PFSK-1 (cell line): ENCODE data around the gene PNLIPRP1.

Source experiments
- SIN3A ChIP-seq: IDR thresholded peaks from 2 replicates; pipeline ENCODE4 v1.6.1; 2012; ENCODE audit warnings: mild to moderate bottlenecking, low read length, moderate library complexity, borderline replicate concordance; ENCODE audit not compliant: insufficient read depth
- TAF1 ChIP-seq: IDR thresholded peaks from 2 replicates; pipeline ENCODE4 v1.6.1; 2012; ENCODE audit warnings: low read length, control low read depth, borderline replicate concordance; ENCODE audit not compliant: insufficient read depth

DNA sequence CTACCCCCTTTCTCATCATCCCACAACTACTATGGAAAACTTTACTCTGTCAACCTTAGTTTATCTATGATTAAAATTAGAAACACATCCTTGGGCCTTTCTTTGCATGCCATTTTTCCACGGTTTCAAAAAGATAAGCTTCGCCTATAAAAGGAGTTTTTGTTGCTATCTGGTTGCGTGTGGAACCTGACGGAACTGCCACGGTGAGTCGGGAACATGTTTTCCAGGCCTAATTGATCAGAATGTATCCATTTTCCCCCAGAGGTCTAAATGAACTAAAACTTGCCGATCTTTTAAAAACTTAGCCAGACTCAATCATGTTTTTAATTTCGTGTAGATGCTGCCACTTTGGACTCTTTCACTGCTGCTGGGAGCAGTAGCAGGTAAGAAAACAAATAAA, 45.0 kb upstream of the PNLIPRP1 start, which contains the start of gene PNLIP:
- TF ChIP-seq TAF1 (no peak), SIN3A (no peak)
